GM12892 (cell line): ENCODE data around the gene WDR59.

Experiments
- POLR2A ChIP-seq: IDR thresholded peaks from 2 replicates; pipeline ENCODE4 v1.6.1; 2011; ENCODE audit warnings: low read depth, low read length, control low read depth
- POLR2AphosphoS5 ChIP-seq: IDR thresholded peaks from 2 replicates; pipeline ENCODE4 v1.6.1; 2011; ENCODE audit warnings: low read depth, low read length, control low read depth

DNA sequence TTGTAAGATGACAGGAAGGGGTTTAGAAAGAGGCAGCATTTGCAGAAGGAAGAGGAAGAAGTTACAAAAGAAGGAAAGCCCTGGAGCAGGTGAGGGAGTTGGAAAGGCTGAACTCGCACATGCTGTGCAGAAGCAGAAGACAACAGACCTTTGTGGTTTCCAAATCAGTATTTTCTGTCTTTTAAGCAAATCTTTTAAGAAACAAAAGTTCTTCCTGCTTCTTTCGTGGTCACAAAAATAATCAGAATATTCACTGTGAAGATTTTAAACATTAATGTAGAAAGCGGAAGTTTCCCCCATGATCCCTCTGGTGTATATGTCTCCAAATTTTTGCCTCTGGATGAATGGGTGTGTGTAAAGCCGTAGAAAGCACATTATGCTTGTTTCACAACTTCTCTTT, 39.7 kb upstream of the WDR59 start:
- TF ChIP-seq POLR2A (no peak), POLR2AphosphoS5 (no peak)
